Astrocyte (in vitro differentiated cells and primary cell): ENCODE data around the gene TTLL7. TPM values are rescaled to one million over a fixed set of nuclear protein-coding genes. Genes with fewer than 3 reads are reported as not detected.

Experiments
- DNase-seq: peaks from one replicate; pipeline ENCODE4 v3.0.0-alpha.2; 2010; ENCODE audit warnings: low read depth
- FAIRE-seq: peaks from 2 replicates; lab custom pipeline; 2011; peaks lifted over from hg19 to GRCh38; lab: Jason Lieb, UNC
- H2AFZ ChIP-seq: 2 replicates; pipeline ENCODE4 v1.6.0; 2012; ENCODE audit warnings: low read depth, low read length, inconsistent platforms
- H3K27ac ChIP-seq: 2 replicates; pipeline ENCODE4 v1.5.1; 2011; ENCODE audit warnings: low read depth, low read length, inconsistent platforms
- H3K27me3 ChIP-seq: 2 replicates; pipeline ENCODE4 v1.6.0; 2011; ENCODE audit warnings: low read length, inconsistent platforms; ENCODE audit not compliant: insufficient read depth
- H3K36me3 ChIP-seq: 2 replicates; pipeline ENCODE4 v1.5.1; 2011; ENCODE audit warnings: low read length, inconsistent platforms; ENCODE audit not compliant: insufficient read depth
- H3K4me1 ChIP-seq: 2 replicates; pipeline ENCODE4 v1.5.1; 2011; ENCODE audit warnings: low read length, inconsistent platforms; ENCODE audit not compliant: insufficient read depth
- H3K4me2 ChIP-seq: 2 replicates; pipeline ENCODE4 v1.6.0; 2012; ENCODE audit warnings: low read length, inconsistent platforms
- H3K4me3 ChIP-seq: 2 replicates; pipeline ENCODE4 v1.5.1; 2011; ENCODE audit warnings: low read depth, mild to moderate bottlenecking, low read length, inconsistent platforms; ENCODE audit not compliant: insufficient read depth
- H3K79me2 ChIP-seq: 2 replicates; pipeline ENCODE4 v1.6.0; 2012; ENCODE audit warnings: mild to moderate bottlenecking, low read length, inconsistent platforms; ENCODE audit not compliant: insufficient read depth
- H3K9ac ChIP-seq: 2 replicates; pipeline ENCODE4 v1.6.0; 2012; ENCODE audit warnings: mild to moderate bottlenecking, low read length, inconsistent platforms
- H3K9me3 ChIP-seq: 2 replicates; pipeline ENCODE4 v1.5.1; 2012; ENCODE audit warnings: low read depth, mild to moderate bottlenecking, low read length, inconsistent platforms; ENCODE audit not compliant: insufficient read depth
- H4K20me1 ChIP-seq: 2 replicates; pipeline ENCODE4 v1.6.0; 2012; ENCODE audit warnings: low read length, inconsistent platforms; ENCODE audit not compliant: insufficient read depth
- H3K27ac Mint-ChIP-seq: one replicate; pipeline ENCODE4 v1.8.0; 2021; ENCODE audit warnings: mild to moderate bottlenecking, mixed read lengths; ENCODE audit not compliant: unreplicated experiment
- H3K27me3 Mint-ChIP-seq: one replicate; pipeline ENCODE4 v1.8.0; 2021; ENCODE audit warnings: low read depth, mixed read lengths; ENCODE audit not compliant: unreplicated experiment
- H3K36me3 Mint-ChIP-seq: one replicate; pipeline ENCODE4 v1.8.0; 2021; ENCODE audit warnings: low read depth, mixed read lengths; ENCODE audit not compliant: unreplicated experiment
- H3K4me1 Mint-ChIP-seq: one replicate; pipeline ENCODE4 v1.8.0; 2021; ENCODE audit warnings: low read depth, mixed read lengths; ENCODE audit not compliant: unreplicated experiment
- H3K4me3 Mint-ChIP-seq: one replicate; pipeline ENCODE4 v1.8.0; 2021; ENCODE audit warnings: mild to moderate bottlenecking, moderate library complexity, mixed read lengths; ENCODE audit not compliant: unreplicated experiment
- H3K9me3 Mint-ChIP-seq: one replicate; pipeline ENCODE4 v1.8.0; 2021; ENCODE audit warnings: mild to moderate bottlenecking, mixed read lengths; ENCODE audit not compliant: unreplicated experiment
- CTCF ChIP-seq: IDR thresholded peaks from 2 replicates; pipeline ENCODE4 v1.5.1; 2011; ENCODE audit warnings: low read depth, mild to moderate bottlenecking, inconsistent platforms, low read length, moderate library complexity; ENCODE audit not compliant: insufficient read depth
- EZH2 ChIP-seq: IDR thresholded peaks from 2 replicates; pipeline ENCODE4 v1.6.1; 2012; ENCODE audit warnings: mild to moderate bottlenecking, low read length, inconsistent platforms; ENCODE audit not compliant: insufficient read depth
- total RNA-seq: library from RNA; stranded (reverse); gene quantifications from 2 replicates; pipeline ENCODE4 v1.2.1, GENCODE V29; 2021

TTLL7 gene
- total RNA-seq, 1 donor from 2014 or later = 28.5 TPM

GRCh38 chr1:83950106-83950661, 48.7 kb downstream of the TTLL7 start:
- Histone ChIP-seq H3K9ac (no peak overlapping the region), H3K27me3 (no peaks in the 10 kb centered on the region), H3K9me3 (no peaks in the 10 kb centered on the region), H3K27ac (no peak overlapping the region), H3K4me3 (no peak overlapping the region), H3K4me1 (no peaks in the 10 kb centered on the region), H3K79me2 (no peaks in the 10 kb centered on the region), H3K4me2 (no peak overlapping the region), H3K36me3 (no peaks in the 10 kb centered on the region), H4K20me1 (no peaks in the 10 kb centered on the region), H2AFZ (no peak overlapping the region)
- H3K9me3 Mint-ChIP-seq = no peaks in the 10 kb centered on the region
- H3K27me3 Mint-ChIP-seq = no peaks in the 10 kb centered on the region
- H3K36me3 Mint-ChIP-seq = peaks cover 4% of the 10 kb centered on the region
- no peak for TF ChIP-seq EZH2
- no peak for TF ChIP-seq CTCF
- H3K4me3 Mint-ChIP-seq = no peak overlapping the region
- DNase-seq (no peak), FAIRE-seq (no peak)
- H3K27ac Mint-ChIP-seq = no peak overlapping the region
- no peaks in the 10 kb centered on the region for H3K4me1 Mint-ChIP-seq

- Mint-ChIP-seq H3K36me3 (peaks cover 8% of the 10 kb centered on the region), H3K4me1 (no peaks in the 10 kb centered on the region), H3K9me3 (peaks cover 7% of the 10 kb centered on the region), H3K27me3 (no peaks in the 10 kb centered on the region), H3K4me3 (no peak overlapping the region), H3K27ac (no peak overlapping the region)
- peak; percentile 61 for DNase-seq
- no peaks in the 10 kb centered on the region for H3K9me3 ChIP-seq
- TF ChIP-seq CTCF (no peak), EZH2 (no peak)
- H3K27me3 ChIP-seq = no peaks in the 10 kb centered on the region
- no peak overlapping the region for H3K27ac ChIP-seq
- no peak overlapping the region for H3K9ac ChIP-seq
- H4K20me1 ChIP-seq = no peaks in the 10 kb centered on the region
- H3K4me2 ChIP-seq = no peak overlapping the region
- H3K4me1 ChIP-seq = no peaks in the 10 kb centered on the region
- no peak overlapping the region for H2AFZ ChIP-seq
- FAIRE-seq = no peak
- no peak overlapping the region for H3K4me3 ChIP-seq
- no peaks in the 10 kb centered on the region for H3K79me2 ChIP-seq
- no peaks in the 10 kb centered on the region for H3K36me3 ChIP-seq
These were observed 56.0 kb downstream of the TTLL7 start for GRCh38 chr1:83942914-83943313.

- no peak for TF ChIP-seq EZH2
- TF ChIP-seq CTCF = no peak
- Histone ChIP-seq H3K79me2 (no peaks in the 10 kb centered on the region), H4K20me1 (no peaks in the 10 kb centered on the region), H2AFZ (no peak overlapping the region), H3K9ac (no peak overlapping the region), H3K9me3 (no peaks in the 10 kb centered on the region), H3K27me3 (no peaks in the 10 kb centered on the region), H3K27ac (no peak overlapping the region), H3K4me1 (no peaks in the 10 kb centered on the region), H3K4me2 (no peak overlapping the region), H3K4me3 (no peak overlapping the region), H3K36me3 (no peaks in the 10 kb centered on the region)
- H3K4me1 Mint-ChIP-seq = peaks cover 1% of the 10 kb centered on the region
- no peaks in the 10 kb centered on the region for H3K27me3 Mint-ChIP-seq
- H3K4me3 Mint-ChIP-seq = no peak overlapping the region
- FAIRE-seq = no peak
- no peak for DNase-seq
- no peak overlapping the region for H3K27ac Mint-ChIP-seq
- H3K36me3 Mint-ChIP-seq = peaks cover 3% of the 10 kb centered on the region
- H3K9me3 Mint-ChIP-seq = no peaks in the 10 kb centered on the region
These were observed 64.4 kb downstream of the TTLL7 start for GRCh38 chr1:83934550-83934949.
